GM11168 (cell line): ENCODE data around the gene LRRC8D.
"Not testable (repeated sequence)": the region's sequence is repeated elsewhere in the genome, so short reads cannot be mapped to it uniquely, and the experiment has no call there.

Experiments
- in situ Hi-C: fragments of 300-500 bp; cut with MboI; formaldehyde crosslinking; loops from one replicate; pipeline ENCODE4 v1.12.0; 2022; ENCODE audit warnings: low sequenced_read_pairs; ENCODE audit not compliant: unreplicated experiment

Gene LRRC8D

GRCh38 chr1:89907727-89908212 lies 86.9 kb downstream of the LRRC8D start:
- in situ Hi-C loops = no loop called here

- in situ Hi-C loops = no loop called here
These were observed 87.4 kb downstream of the LRRC8D start for GRCh38 chr1:89908273-89908671.

- in situ Hi-C loops = no loop called here
These were observed 88.0 kb downstream of the LRRC8D start for GRCh38 chr1:89908672-89909436.

GRCh38 chr1:89910268-89910667 lies 89.4 kb downstream of the LRRC8D start:
- in situ Hi-C loops = no loop called here

GRCh38 chr1:89910780-89911179 lies 89.9 kb downstream of the LRRC8D start:
- in situ Hi-C loops = no loop called here

- in situ Hi-C loops = no loop called here
These were observed 90.6 kb downstream of the LRRC8D start for GRCh38 chr1:89911191-89911991.

GRCh38 chr1:89912073-89912472 lies 91.2 kb downstream of the LRRC8D start:
- in situ Hi-C loops = no loop called here

GRCh38 chr1:89913353-89914095 lies 92.7 kb downstream of the LRRC8D start:
- in situ Hi-C loops = no loop called here

- in situ Hi-C loops = no loop called here
These were observed 96.5 kb downstream of the LRRC8D start for GRCh38 chr1:89917353-89917752.

- in situ Hi-C loops = no loop called here
These were observed 97.4 kb downstream of the LRRC8D start for GRCh38 chr1:89918127-89918793.

- in situ Hi-C loops = no loop called here
These were observed 97.9 kb downstream of the LRRC8D start for GRCh38 chr1:89918794-89919155.

- in situ Hi-C loops = no loop called here
These were observed 98.3 kb downstream of the LRRC8D start for GRCh38 chr1:89919174-89919573.

- in situ Hi-C loops = no loop called here
These were observed 102.1 kb downstream of the LRRC8D start for GRCh38 chr1:89922911-89923310.

GRCh38 chr1:89923517-89923916 lies 102.7 kb downstream of the LRRC8D start:
- in situ Hi-C loops = no loop called here

GRCh38 chr1:89924075-89924474 lies 103.2 kb downstream of the LRRC8D start:
- in situ Hi-C loops = not testable (repeated sequence)

GRCh38 chr1:89927049-89927448 lies 106.2 kb downstream of the LRRC8D start:
- in situ Hi-C loops = no loop called here

GRCh38 chr1:89927478-89927877 lies 106.6 kb downstream of the LRRC8D start:
- in situ Hi-C loops = no loop called here

GRCh38 chr1:89928506-89928905 lies 107.7 kb downstream of the LRRC8D start:
- in situ Hi-C loops = no loop called here

GRCh38 chr1:89929467-89930063 lies 108.7 kb downstream of the LRRC8D start:
- in situ Hi-C loops = no loop called here

GRCh38 chr1:89930579-89930978 lies 109.7 kb downstream of the LRRC8D start:
- in situ Hi-C loops = no loop called here
